Measurements from ENCODE around the gene SVEP1.

Gene SVEP1

DNA sequence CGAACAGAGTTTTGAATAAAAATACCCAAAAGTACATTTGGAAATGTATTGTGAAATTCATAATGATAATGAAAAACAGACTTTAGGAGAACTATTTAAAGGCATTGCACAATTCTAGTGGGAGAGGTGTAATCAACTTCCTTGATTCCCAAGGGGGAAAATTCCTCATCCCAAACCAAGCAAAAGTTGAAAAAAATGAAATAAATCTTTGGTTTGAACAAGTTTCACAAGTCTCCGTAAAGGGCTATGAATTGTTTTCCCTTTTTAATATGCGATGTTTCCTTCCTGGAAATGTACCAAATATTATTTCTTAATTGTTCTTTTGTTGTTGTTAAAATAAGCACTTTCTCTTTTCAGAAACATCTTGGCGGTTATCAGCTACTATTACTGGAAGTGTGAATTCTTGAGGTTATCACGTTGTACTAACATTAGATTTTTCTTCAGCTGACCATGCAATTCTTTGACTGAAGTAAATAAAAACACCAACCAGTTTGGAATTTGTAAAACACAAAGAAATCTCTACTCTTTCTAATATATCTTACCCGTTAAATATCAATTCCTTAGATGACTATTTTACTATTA, 59.3 kb downstream of the SVEP1 start:
- DNase-seq = no peak

- no peak for DNase-seq
These were observed 62.1 kb downstream of the SVEP1 start for GRCh38 chr9:110517483-110517882.

GRCh38 chr9:110514897-110515296, 64.6 kb downstream of the SVEP1 start:
- DNase-seq = no peak

GRCh38 chr9:110512817-110513216, 66.7 kb downstream of the SVEP1 start:
- DNase-seq = no peak

DNA sequence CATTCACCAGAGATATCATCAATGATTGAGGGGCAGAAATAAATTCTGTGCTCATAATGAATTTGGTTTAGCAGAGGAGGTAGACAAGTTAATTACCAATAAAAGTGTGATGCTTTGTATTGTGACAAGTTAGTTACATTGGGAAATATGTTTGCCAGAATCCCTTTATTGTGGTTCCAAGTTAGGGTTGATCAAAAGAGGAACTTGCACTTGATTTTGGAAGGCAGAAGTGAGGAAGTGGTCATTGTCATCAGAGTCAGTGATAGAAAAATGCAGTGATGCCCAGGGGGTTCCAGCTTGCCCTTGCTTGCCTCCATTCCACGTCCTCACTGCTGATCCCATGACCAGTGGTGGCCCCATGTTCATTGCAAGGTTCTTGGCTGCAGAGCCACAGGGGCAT, 69.7 kb downstream of the SVEP1 start:
- no peak for DNase-seq

GRCh38 chr9:110502842-110503241, 76.7 kb downstream of the SVEP1 start:
- DNase-seq = no peak

DNA sequence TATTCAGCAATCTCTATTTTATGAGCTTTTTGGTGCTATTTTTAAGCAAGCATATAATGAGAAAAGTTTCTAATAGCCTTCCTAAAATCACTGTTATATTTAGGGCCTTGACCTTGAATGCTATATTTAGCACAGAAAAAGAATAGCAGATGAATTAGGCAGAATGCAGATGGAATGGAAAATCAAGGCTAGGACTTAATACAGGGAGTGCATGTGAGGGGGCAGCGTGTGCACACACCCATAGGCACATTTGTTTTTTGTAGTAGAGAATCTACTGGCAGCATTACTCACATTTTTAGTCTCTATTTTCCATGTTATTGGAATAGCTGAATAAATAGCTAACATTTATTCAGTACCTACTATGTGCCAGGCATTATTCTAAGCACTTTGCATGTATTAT, 79.9 kb downstream of the SVEP1 start:
- no peak for DNase-seq

GRCh38 chr9:110487196-110487595, 92.3 kb downstream of the SVEP1 start:
- DNase-seq = no peak

GRCh38 chr9:110486218-110486617, 93.3 kb downstream of the SVEP1 start:
- no peak for DNase-seq

DNA sequence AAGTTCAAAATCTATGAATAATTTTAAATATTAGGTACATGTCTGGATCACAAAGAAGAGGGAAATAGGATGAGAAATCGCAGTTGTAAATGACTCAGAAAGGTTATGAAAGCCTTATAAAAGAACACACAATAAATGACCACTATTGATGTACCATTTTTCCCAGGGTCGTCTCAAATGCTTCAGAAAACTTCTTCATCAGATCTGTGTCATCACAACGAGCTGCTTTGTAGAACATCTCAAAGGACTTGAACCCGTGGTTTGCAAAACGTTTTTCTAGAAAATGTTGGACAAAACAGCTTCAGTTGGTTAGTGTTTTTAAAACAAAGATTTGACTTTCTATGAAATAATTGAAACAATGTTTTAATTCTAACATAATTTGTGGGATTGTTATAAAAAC, 100.1 kb downstream of the SVEP1 start:
- no peak for DNase-seq

- DNase-seq = no peak
These were observed 103.3 kb downstream of the SVEP1 start for GRCh38 chr9:110476251-110476650.

DNA sequence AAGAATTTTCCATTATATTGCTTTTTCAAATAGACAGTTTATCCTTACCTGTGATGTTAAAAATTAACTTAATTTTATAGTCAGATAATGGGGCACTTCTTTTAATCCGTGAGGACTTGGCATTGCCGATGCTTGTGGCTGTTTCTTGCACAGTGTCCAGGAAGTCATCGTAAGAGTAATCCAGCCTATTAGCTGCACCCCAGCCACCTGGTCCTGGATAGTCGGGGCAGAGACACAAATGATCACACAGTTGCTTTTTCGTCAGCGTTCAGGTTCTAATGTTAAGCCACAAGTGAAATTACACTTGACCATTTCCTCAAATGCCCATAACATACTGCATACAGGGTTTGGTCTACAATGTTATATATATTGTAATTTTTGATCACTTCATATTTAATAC, 107.4 kb downstream of the SVEP1 start:
- no peak for DNase-seq

GRCh38 chr9:110468950-110469349, 110.6 kb downstream of the SVEP1 start:
- no peak for DNase-seq

GRCh38 chr9:110465190-110465589, 114.4 kb downstream of the SVEP1 start:
- no peak for DNase-seq

- DNase-seq = no peak
These were observed 115.2 kb downstream of the SVEP1 start for GRCh38 chr9:110464321-110464720.

DNA sequence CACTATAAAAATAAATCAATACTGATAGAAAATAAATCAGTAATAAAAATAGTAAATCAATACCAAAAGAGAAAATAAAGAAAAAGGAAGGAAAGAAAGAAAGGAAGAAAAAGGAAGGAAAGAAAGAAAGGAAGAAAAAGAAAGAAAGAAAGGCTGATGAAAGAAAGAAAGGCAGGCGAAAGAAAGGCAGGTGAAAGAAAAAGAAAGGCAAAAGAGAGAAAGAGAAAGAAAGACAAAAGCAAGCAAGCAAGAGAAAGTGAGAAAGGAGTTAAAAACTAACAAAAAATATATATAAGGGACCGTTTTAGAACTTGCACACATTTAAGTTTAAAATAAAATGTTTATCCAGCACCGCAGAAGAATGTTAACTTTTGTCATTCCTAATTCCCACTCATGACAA, 116.0 kb downstream of the SVEP1 start:
- no peak for DNase-seq

GRCh38 chr9:110457245-110457644, 122.3 kb downstream of the SVEP1 start:
- no peak for DNase-seq

DNA sequence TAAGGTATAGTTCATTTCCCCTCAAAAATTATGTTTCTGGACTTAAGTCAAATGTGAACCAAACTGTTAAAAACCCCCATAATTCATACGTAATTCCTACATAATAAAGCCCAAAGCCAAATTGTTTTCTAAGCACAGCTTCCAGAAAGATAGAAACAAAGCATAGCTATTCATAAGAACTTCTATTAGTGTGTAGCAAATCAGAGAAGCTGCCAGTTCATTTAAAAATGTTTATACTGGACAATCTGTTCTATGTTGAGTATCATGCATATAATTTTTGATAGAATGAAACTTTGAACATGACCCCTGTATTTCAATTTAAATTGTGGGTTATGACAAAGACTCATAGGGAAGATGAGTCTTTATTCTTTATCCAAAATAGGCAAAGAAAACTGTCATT, 122.9 kb downstream of the SVEP1 start:
- no peak for DNase-seq

DNA sequence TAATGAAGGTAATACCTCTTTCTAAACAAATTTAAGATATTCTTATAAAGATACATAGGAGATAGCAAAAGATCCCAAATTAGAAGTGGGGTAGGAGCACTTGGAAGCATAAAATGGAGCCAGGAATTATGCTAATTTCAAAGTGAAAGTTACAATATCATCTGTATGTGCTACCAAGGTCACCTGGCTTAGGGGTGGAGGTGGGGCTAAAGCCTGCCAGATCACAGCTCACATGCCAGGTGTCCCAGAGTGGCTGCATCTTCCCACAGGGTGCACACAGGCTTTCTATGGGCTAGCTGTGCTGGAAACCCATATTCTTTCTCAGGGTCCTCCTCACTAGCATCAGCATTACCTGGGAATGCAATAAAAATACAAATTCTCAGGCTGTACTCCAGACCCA, 123.7 kb downstream of the SVEP1 start:
- no peak for DNase-seq

GRCh38 chr9:110452227-110452801, 127.2 kb downstream of the SVEP1 start:
- no peak for DNase-seq

DNA sequence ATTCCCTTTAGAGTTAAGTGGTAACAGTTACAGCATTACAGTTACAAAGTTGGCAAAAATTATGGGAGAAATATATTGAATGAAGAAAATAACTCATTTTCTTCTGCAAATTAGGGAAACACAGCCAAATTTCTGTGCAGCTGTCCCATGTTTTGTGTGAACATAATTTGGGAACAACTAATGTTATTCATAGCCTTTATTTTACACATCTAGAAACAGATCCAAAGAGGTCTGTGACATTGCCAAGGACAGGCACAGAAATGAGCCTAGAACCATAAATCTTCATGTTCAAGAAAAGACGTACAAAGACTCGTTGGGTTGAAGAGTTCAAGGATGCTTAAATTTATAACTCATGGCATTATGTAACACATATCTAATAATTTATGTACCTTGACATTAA, 127.8 kb downstream of the SVEP1 start:
- DNase-seq = no peak

GRCh38 chr9:110447476-110447875, 132.1 kb downstream of the SVEP1 start:
- DNase-seq = no peak

- no peak for DNase-seq
These were observed 133.4 kb downstream of the SVEP1 start for GRCh38 chr9:110446171-110446570.

GRCh38 chr9:110444911-110445310, 134.6 kb downstream of the SVEP1 start:
- no peak for DNase-seq

DNA sequence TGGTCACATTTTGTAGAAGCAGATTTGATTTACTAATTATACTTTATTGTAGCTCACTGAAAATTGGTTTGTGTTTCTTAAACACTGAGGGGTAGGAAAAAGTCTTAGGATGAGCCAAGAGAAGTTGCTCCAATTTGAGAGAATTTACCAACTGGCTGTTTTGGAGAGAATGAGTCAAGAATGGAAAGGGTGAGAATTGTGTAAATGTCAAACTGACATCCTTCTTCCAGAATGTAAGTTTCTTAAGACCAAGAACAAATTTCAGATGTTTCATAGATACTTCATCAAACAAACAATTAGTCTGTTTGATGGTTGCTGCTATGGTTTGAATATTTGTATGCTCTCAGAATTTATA, 135.7 kb downstream of the SVEP1 start:
- no peak for DNase-seq

Measured in SIG-M5 (cell line).